HepG2 (cell line): ENCODE data around the gene MGAT1. TPM values are rescaled to one million over a fixed set of nuclear protein-coding genes. Genes with fewer than 3 reads are reported as not detected.

Source experiments
- ATAC-seq: fragments of 200-7000 bp; cut with Tn5 transposase; 3 replicates; pipeline ENCODE4 v1.9.1; 2020; ENCODE audit warnings: mild to moderate bottlenecking, moderate library complexity
- BruUV-seq: library from RNA; stranded (reverse); fragments of 400-500 nt; replicated peaks from 2 replicates; lab custom pipeline; 2021; lab: Mats Ljungman, UMichigan
- CTCF ChIA-PET: fragments of 300-600 bp; formaldehyde crosslinking; extraction: SDS; loops from one replicate; lab custom pipeline; 2021; ENCODE audit warnings: low total read pairs, inconsistent platforms, low intra/inter-chr PET ratio; lab: Yijun Ruan, JAX
- POLR2A ChIA-PET: fragments of 350-600 bp; sonication (Branson Sonifier 250); formaldehyde crosslinking; loops from one replicate; lab custom pipeline; 2020; ENCODE audit warnings: antibody characterized with exemption, inconsistent platforms; lab: Yijun Ruan, JAX
- DNase-seq: peaks from one replicate; pipeline ENCODE4 v3.0.0-alpha.2; 2015; ENCODE audit warnings: low spot score
- FAIRE-seq: peaks from 3 replicates; lab custom pipeline; 2011; peaks lifted over from hg19 to GRCh38; lab: Jason Lieb, UNC
- H2AFZ ChIP-seq: one replicate; pipeline ENCODE4 v1.6.1; 2011; ENCODE audit warnings: low read length, inconsistent platforms
- H3K27ac ChIP-seq: fragments of 300-600 bp; 3 replicates; pipeline ENCODE4 v1.8.0; 2011; ENCODE audit warnings: mixed run types, mild to moderate bottlenecking, mixed read lengths, low read length, inconsistent platforms; ENCODE audit not compliant: insufficient read depth; ENCODE audit errors: extremely low read length
- H3K27me3 ChIP-seq, 2 experiments: fragments of 200-600 bp in 1 of 2; 2 replicates in 1 of 2; 3 replicates in 1 of 2; pipeline versions ENCODE4 v1.6.0 to v1.8.0; 2011; ENCODE audit warnings: low read length in 2 of 2, mild to moderate bottlenecking in 2 of 2, moderate library complexity in 2 of 2, inconsistent platforms in 1 of 2; ENCODE audit not compliant: insufficient read depth in 2 of 2, control insufficient read depth in 1 of 2
- H3K36me3 ChIP-seq, 2 experiments: fragments of 200-600 bp in 1 of 2; replicated peaks in 1 of 2; 2 replicates in 1 of 2; 3 replicates in 1 of 2; pipeline versions ENCODE4 v1.5.1 to v1.8.0; 2011; ENCODE audit warnings: low read length in 2 of 2, inconsistent platforms in 1 of 2; ENCODE audit not compliant: insufficient read depth in 2 of 2, control insufficient read depth in 1 of 2
- H3K4me1 ChIP-seq: 2 replicates; pipeline ENCODE4 v1.5.1; 2012; ENCODE audit warnings: low read length, inconsistent platforms; ENCODE audit not compliant: insufficient read depth
- H3K4me2 ChIP-seq: 2 replicates; pipeline ENCODE4 v1.6.0; 2011; ENCODE audit warnings: low read depth, low read length, inconsistent platforms
- H3K4me3 ChIP-seq, 3 experiments: fragments of 200-600 bp in 1 of 3; sonication (generic), shearing (Covaris generic) in 1 of 3; replicated peaks in 1 of 3; 2 replicates each; pipeline ENCODE4 v1.5.1; 2011 to 2016; ENCODE audit warnings: low read length in 3 of 3, inconsistent platforms in 2 of 3, low read depth in 2 of 3, mild to moderate bottlenecking in 2 of 3, control low read depth in 1 of 3, mixed read lengths in 1 of 3; ENCODE audit not compliant: insufficient read depth in 1 of 3
- H3K79me2 ChIP-seq: one replicate; pipeline ENCODE4 v1.6.1; 2011; ENCODE audit warnings: low read length, inconsistent platforms; ENCODE audit not compliant: insufficient read depth
- H3K9ac ChIP-seq: 2 replicates; pipeline ENCODE4 v1.6.0; 2011; ENCODE audit warnings: mild to moderate bottlenecking, low read depth, low read length, inconsistent platforms; ENCODE audit not compliant: insufficient read depth
- H3K9me3 ChIP-seq: 2 replicates; pipeline ENCODE4 v1.5.1; 2012; ENCODE audit warnings: mild to moderate bottlenecking, low read length
- H4K20me1 ChIP-seq: 2 replicates; pipeline ENCODE4 v1.6.0; 2011; ENCODE audit warnings: inconsistent platforms, mild to moderate bottlenecking, low read length, moderate library complexity; ENCODE audit not compliant: insufficient read depth
- AFF4 ChIP-seq: sonication (generic); formaldehyde crosslinking; IDR thresholded peaks from 2 replicates; pipeline ENCODE4 v1.4.0; 2020; ENCODE audit warnings: missing genetic modification reagents
- MED13 ChIP-seq: sonication (generic); formaldehyde crosslinking; IDR thresholded peaks from 2 replicates; pipeline ENCODE4 v1.5.0; 2020; ENCODE audit warnings: missing genetic modification reagents
- SNAPC4 ChIP-seq: sonication (generic); formaldehyde crosslinking; IDR thresholded peaks from 2 replicates; pipeline ENCODE4 v1.4.0; 2020; ENCODE audit warnings: mild to moderate bottlenecking, missing genetic modification reagents
- ZFYVE20 ChIP-seq: sonication (generic); formaldehyde crosslinking; IDR thresholded peaks from 2 replicates; pipeline ENCODE4 v1.8.0; 2023; ENCODE audit warnings: low read depth, mild to moderate bottlenecking, moderate library complexity, missing genetic modification reagents, borderline replicate concordance
- ZSCAN25 ChIP-seq: sonication (generic); formaldehyde crosslinking; IDR thresholded peaks from 2 replicates; pipeline ENCODE4 v1.8.0; 2022; ENCODE audit warnings: mild to moderate bottlenecking, missing genetic modification reagents
- WGBS: methylation state at CpG from one replicate; pipeline ENCODE4 v1.1.6; 2017; ENCODE audit warnings: low lambda C conversion rate; 5-methylcytosine and 5-hydroxymethylcytosine counted together
- in situ Hi-C: cut with HindIII; loops from 2 replicates; pipeline ENCODE4 v1.10.0; 2017; ENCODE audit warnings: low pct_unique_long_range_greater_than_20kb; ENCODE audit not compliant: extremely low pct_ligation_motif_present
- intact Hi-C: fragments of 100-400 bp; cut with micrococcal nuclease; formaldehyde crosslinking; loops from one replicate; pipeline ENCODE4 v1.10.0; 2022; ENCODE audit not compliant: unreplicated experiment
- polyA plus RNA-seq, 8 experiments: library from polyadenylated mRNA; depleted of rRNA in 3 of 8; stranded (reverse) in 7 of 8; unstranded in 1 of 8; fragments of >200 nt; fragmentation: Illumina TruSeq in 4 of 8; extraction: Trizol in 4 of 8; gene quantifications; 2 replicates each; pipeline versions ENCODE4 v1.2.1 to v1.2.3, GENCODE V29; 2011 to 2016; ENCODE audit warnings: low read depth in 4 of 8, missing spikeins in 1 of 8, mixed read lengths in 1 of 8; ENCODE audit not compliant: insufficient read depth in 1 of 8
- total RNA-seq, 5 experiments: library from RNA; depleted of rRNA; stranded (reverse); fragments of >200 nt; fragmentation: Illumina TruSeq; extraction: Trizol; gene quantifications; 2 replicates each; pipeline ENCODE4 v1.2.3, GENCODE V29; 2016; ENCODE audit warnings: low read depth in 1 of 5
- TF ChIP-seq, protein P1 (sequence below): sonication (generic); formaldehyde crosslinking; IDR thresholded peaks from 2 replicates; pipeline ENCODE4 v1.4.0; 2020; ENCODE audit warnings: missing genetic modification reagents
- TF ChIP-seq, protein P2 (sequence below): sonication (generic); formaldehyde crosslinking; IDR thresholded peaks from 2 replicates; pipeline ENCODE4 v1.4.0; 2020; ENCODE audit warnings: missing genetic modification reagents
- TF ChIP-seq, protein P3 (sequence below): sonication (generic); formaldehyde crosslinking; IDR thresholded peaks from 2 replicates; pipeline ENCODE4 v1.9.0; 2022; ENCODE audit warnings: low read depth, missing genetic modification reagents

Gene MGAT1
- total and polyA plus RNA-seq, 2 of the 13 experiments (the other 11 are each of a cell fraction or from before 2014, with no cell fraction given), result 50.1 to 55.3 TPM

DNA sequence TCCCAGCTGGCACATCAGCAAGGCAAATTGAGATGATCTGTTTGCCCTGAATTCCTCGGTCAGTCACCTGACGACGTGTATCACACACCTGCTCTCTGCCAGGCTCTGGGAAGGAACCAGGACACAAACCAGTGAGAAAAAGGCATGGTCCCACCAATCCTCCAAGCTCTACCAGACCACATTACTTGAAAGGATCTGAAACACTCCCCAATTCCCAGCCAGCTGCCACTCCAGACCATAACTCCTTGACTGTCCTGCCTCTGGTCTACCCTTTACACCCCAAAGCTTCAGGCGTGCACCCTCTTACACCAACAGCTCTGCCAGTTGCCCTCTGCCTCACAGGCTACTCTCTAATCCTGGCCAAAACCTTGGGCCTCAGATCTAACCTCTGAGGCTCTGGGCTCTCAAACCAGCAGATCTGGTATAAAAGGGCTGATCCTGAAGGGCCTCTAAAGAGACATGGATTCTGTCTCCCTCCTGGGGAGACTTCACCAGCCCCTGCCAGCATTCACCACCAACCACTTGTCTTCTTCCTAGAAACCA is 6.8 kb downstream of the MGAT1 start:
- H3K4me1 ChIP-seq, result peaks cover 22% of the 10 kb centered on the region
- WGBS, result 71% methylated on average over 3 of the region's 4 CpGs
- ATAC-seq (no peak), FAIRE-seq (no peak), DNase-seq (no peak)
- ChIA-PET CTCF (no interaction called here), POLR2A (interaction anchor here (3.9 kb wide), 1 partner anchor 14 kb away, joined by 14 read pairs; no protein-coding TSS in a partner anchor)
- peaks cover 70% of the 10 kb centered on the region for H3K79me2 ChIP-seq
- intact Hi-C loops (no loop called here), in situ Hi-C loops (no loop called here)
- no peak overlapping the region for H2AFZ ChIP-seq
- no peak overlapping the region for H3K9ac ChIP-seq
- no TSS peak for BruUV-seq
- peaks cover 64% of the 10 kb centered on the region for H4K20me1 ChIP-seq
- no peak overlapping the region for H3K4me2 ChIP-seq
- no peaks in the 10 kb centered on the region for H3K27me3 ChIP-seq
- no peaks in the 10 kb centered on the region for H3K9me3 ChIP-seq
- H3K4me3 ChIP-seq, result no peak overlapping the region
- TF ChIP-seq MED13, result no peak
- TF ChIP-seq ZFYVE20, result no peak
- TF ChIP-seq, protein P1, sequence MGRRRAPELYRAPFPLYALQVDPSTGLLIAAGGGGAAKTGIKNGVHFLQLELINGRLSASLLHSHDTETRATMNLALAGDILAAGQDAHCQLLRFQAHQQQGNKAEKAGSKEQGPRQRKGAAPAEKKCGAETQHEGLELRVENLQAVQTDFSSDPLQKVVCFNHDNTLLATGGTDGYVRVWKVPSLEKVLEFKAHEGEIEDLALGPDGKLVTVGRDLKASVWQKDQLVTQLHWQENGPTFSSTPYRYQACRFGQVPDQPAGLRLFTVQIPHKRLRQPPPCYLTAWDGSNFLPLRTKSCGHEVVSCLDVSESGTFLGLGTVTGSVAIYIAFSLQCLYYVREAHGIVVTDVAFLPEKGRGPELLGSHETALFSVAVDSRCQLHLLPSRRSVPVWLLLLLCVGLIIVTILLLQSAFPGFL (CRISPR knock-in tag), result no peak
- TF ChIP-seq, protein P2, sequence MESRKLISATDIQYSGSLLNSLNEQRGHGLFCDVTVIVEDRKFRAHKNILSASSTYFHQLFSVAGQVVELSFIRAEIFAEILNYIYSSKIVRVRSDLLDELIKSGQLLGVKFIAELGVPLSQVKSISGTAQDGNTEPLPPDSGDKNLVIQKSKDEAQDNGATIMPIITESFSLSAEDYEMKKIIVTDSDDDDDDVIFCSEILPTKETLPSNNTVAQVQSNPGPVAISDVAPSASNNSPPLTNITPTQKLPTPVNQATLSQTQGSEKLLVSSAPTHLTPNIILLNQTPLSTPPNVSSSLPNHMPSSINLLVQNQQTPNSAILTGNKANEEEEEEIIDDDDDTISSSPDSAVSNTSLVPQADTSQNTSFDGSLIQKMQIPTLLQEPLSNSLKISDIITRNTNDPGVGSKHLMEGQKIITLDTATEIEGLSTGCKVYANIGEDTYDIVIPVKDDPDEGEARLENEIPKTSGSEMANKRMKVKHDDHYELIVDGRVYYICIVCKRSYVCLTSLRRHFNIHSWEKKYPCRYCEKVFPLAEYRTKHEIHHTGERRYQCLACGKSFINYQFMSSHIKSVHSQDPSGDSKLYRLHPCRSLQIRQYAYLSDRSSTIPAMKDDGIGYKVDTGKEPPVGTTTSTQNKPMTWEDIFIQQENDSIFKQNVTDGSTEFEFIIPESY (CRISPR knock-in tag), result no peak
- TF ChIP-seq, protein P3, sequence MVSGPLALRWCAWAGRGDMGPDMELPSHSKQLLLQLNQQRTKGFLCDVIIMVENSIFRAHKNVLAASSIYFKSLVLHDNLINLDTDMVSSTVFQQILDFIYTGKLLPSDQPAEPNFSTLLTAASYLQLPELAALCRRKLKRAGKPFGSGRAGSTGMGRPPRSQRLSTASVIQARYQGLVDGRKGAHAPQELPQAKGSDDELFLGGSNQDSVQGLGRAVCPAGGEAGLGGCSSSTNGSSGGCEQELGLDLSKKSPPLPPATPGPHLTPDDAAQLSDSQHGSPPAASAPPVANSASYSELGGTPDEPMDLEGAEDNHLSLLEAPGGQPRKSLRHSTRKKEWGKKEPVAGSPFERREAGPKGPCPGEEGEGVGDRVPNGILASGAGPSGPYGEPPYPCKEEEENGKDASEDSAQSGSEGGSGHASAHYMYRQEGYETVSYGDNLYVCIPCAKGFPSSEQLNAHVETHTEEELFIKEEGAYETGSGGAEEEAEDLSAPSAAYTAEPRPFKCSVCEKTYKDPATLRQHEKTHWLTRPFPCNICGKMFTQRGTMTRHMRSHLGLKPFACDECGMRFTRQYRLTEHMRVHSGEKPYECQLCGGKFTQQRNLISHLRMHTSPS (CRISPR knock-in tag), result no peak
- no peak for TF ChIP-seq AFF4 (CRISPR knock-in tag)
- no peak for TF ChIP-seq SNAPC4 (CRISPR knock-in tag)
- TF ChIP-seq ZSCAN25 (CRISPR knock-in tag), result no peak
- H3K36me3 ChIP-seq, result peaks cover 12 to 60% of the 10 kb centered on the region in 2 experiments
- H3K27ac ChIP-seq, result no peak overlapping the region
